Upper lobe of left lung (tissue), 4 donors: ENCODE results near the gene MACROD1.

Experiments used
- EP300 ChIP-seq, 4 donors: sonication (generic); formaldehyde crosslinking; IDR thresholded peaks; one replicate each; pipeline ENCODE4 v1.5.1; 2017; ENCODE audit warnings: antibody characterized with exemption in 4 of 4, control low read depth in 2 of 4
- POLR2A ChIP-seq, 4 donors: fragments of 450-650 bp; IDR thresholded peaks; one replicate each; pipeline ENCODE4 v1.5.1; 2016 to 2017; ENCODE audit warnings: antibody characterized with exemption in 4 of 4, mild to moderate bottlenecking in 2 of 4
- POLR2AphosphoS5 ChIP-seq, 2 donors: sonication (generic); formaldehyde crosslinking; IDR thresholded peaks; one replicate each; pipeline ENCODE4 v1.5.1; 2017; ENCODE audit warnings: antibody characterized with exemption in 2 of 2
- TF ChIP-seq, protein P1 (sequence below), 6 experiments: fragments of 450-650 bp in 4 of 6; fragments of 200-600 bp in 2 of 6; sonication (generic) in 2 of 6; IDR thresholded peaks; one replicate each; pipeline ENCODE4 v1.5.1; 2016 to 2019; ENCODE audit warnings: antibody characterized with exemption in 6 of 6

- TF ChIP-seq, protein P1, sequence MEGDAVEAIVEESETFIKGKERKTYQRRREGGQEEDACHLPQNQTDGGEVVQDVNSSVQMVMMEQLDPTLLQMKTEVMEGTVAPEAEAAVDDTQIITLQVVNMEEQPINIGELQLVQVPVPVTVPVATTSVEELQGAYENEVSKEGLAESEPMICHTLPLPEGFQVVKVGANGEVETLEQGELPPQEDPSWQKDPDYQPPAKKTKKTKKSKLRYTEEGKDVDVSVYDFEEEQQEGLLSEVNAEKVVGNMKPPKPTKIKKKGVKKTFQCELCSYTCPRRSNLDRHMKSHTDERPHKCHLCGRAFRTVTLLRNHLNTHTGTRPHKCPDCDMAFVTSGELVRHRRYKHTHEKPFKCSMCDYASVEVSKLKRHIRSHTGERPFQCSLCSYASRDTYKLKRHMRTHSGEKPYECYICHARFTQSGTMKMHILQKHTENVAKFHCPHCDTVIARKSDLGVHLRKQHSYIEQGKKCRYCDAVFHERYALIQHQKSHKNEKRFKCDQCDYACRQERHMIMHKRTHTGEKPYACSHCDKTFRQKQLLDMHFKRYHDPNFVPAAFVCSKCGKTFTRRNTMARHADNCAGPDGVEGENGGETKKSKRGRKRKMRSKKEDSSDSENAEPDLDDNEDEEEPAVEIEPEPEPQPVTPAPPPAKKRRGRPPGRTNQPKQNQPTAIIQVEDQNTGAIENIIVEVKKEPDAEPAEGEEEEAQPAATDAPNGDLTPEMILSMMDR (IDR thresholded peaks at IDR 0.05): peak in 2 of 6 experiments; percentile 13 to 30
- TF ChIP-seq POLR2A (IDR thresholded peaks at IDR 0.05): peak in 3 of 4 donors; percentile 57 to 83 (median 74)
- no peak for TF ChIP-seq EP300 (IDR thresholded peaks at IDR 0.05)
- TF ChIP-seq POLR2AphosphoS5 (IDR thresholded peaks at IDR 0.05): peak; percentile 81 to 88
Measured at GRCh38 chr11:63986156-63986931, 179.6 kb downstream of the MACROD1 start, which contains the start of gene OTUB1.
